Keratinocyte (primary cell): ENCODE data around the gene MLN. TPM values are rescaled to one million over a fixed set of nuclear protein-coding genes. Genes with fewer than 3 reads are reported as not detected.

Experiments used
- DNase-seq: peaks from one replicate; pipeline ENCODE4 v3.0.0-alpha.2; 2011; ENCODE audit warnings: low read depth, missing footprints, low spot score
- FAIRE-seq: peaks from 2 replicates; lab custom pipeline; 2011; peaks lifted over from hg19 to GRCh38; lab: Jason Lieb, UNC
- H2AFZ ChIP-seq: 2 replicates; pipeline ENCODE4 v1.6.0; 2012; ENCODE audit warnings: low read length, control low read depth, inconsistent platforms; ENCODE audit not compliant: control insufficient read depth
- H3K27ac ChIP-seq: 2 replicates; pipeline ENCODE4 v1.5.1; 2011; ENCODE audit warnings: low read length; ENCODE audit not compliant: control insufficient read depth, insufficient read depth
- H3K27me3 ChIP-seq: 3 replicates; pipeline ENCODE4 v1.6.0; 2011; ENCODE audit warnings: low read length; ENCODE audit not compliant: control insufficient read depth, insufficient read depth; ENCODE audit errors: extremely low read depth
- H3K36me3 ChIP-seq, 2 experiments: 2 replicates in 1 of 2; 3 replicates in 1 of 2; pipeline ENCODE4 v1.5.1; 2011; ENCODE audit warnings: low read length in 2 of 2, mild to moderate bottlenecking in 1 of 2; ENCODE audit not compliant: control insufficient read depth in 2 of 2, insufficient read depth in 2 of 2; ENCODE audit errors: extremely low read depth in 1 of 2
- H3K4me1 ChIP-seq: 3 replicates; pipeline ENCODE4 v1.5.1; 2011; ENCODE audit warnings: low read length; ENCODE audit not compliant: control insufficient read depth, insufficient read depth; ENCODE audit errors: extremely low read depth
- H3K4me2 ChIP-seq: 3 replicates; pipeline ENCODE4 v1.6.0; 2011; ENCODE audit warnings: low read depth, low read length; ENCODE audit not compliant: control insufficient read depth, insufficient read depth; ENCODE audit errors: extremely low read depth
- H3K4me3 ChIP-seq, 3 experiments: fragments of 200-600 bp in 1 of 3; sonication (generic) in 1 of 3; 2 replicates in 2 of 3; 3 replicates in 1 of 3; pipeline ENCODE4 v1.5.1; 2011 to 2016; ENCODE audit warnings: low read length in 3 of 3, mild to moderate bottlenecking in 3 of 3, control low read depth in 2 of 3, inconsistent platforms in 1 of 3, low read depth in 1 of 3, mixed read lengths in 1 of 3, mixed run types in 1 of 3, moderate library complexity in 1 of 3; ENCODE audit not compliant: control insufficient read depth in 2 of 3, insufficient read depth in 2 of 3; ENCODE audit errors: extremely low read depth in 1 of 3
- H3K79me2 ChIP-seq: 2 replicates; pipeline ENCODE4 v1.6.0; 2012; ENCODE audit warnings: low read length; ENCODE audit not compliant: control insufficient read depth, insufficient read depth
- H3K9ac ChIP-seq: 3 replicates; pipeline ENCODE4 v1.6.0; 2011; ENCODE audit warnings: low read length; ENCODE audit not compliant: control insufficient read depth, insufficient read depth; ENCODE audit errors: extremely low read depth
- H3K9me1 ChIP-seq: 3 replicates; pipeline ENCODE4 v1.6.0; 2011; ENCODE audit warnings: low read length; ENCODE audit not compliant: control insufficient read depth, insufficient read depth; ENCODE audit errors: extremely low read depth
- H3K9me3 ChIP-seq: 2 replicates; pipeline ENCODE4 v1.5.1; 2012; ENCODE audit warnings: low read depth, low read length; ENCODE audit not compliant: control insufficient read depth
- H4K20me1 ChIP-seq: 3 replicates; pipeline ENCODE4 v1.6.0; 2011; ENCODE audit warnings: low read length; ENCODE audit not compliant: control insufficient read depth, insufficient read depth; ENCODE audit errors: extremely low read depth
- CTCF ChIP-seq, 3 experiments: IDR thresholded peaks in 1 of 3; conservative IDR thresholded peaks in 1 of 3; optimal IDR thresholded peaks in 1 of 3; 2 replicates in 2 of 3; 3 replicates in 1 of 3; pipeline versions ENCODE3 to v1.5.1; 2011; ENCODE audit warnings: low read length in 3 of 3, mild to moderate bottlenecking in 3 of 3, moderate library complexity in 2 of 3, control low read depth in 1 of 3, inconsistent platforms in 1 of 3; ENCODE audit not compliant: insufficient read depth in 2 of 3; ENCODE audit errors: extremely low read depth in 1 of 3
- EZH2 ChIP-seq: IDR thresholded peaks from one replicate; pipeline ENCODE4 v1.6.1; 2012; ENCODE audit warnings: inconsistent platforms, mild to moderate bottlenecking, low read length, moderate library complexity
- dilution Hi-C: fragments of 300-500 bp; cut with MboI; formaldehyde crosslinking; loops from one replicate; pipeline ENCODE4 v1.7.0; 2020; ENCODE audit warnings: low sequenced_read_pairs; ENCODE audit not compliant: extremely low pct_ligation_motif_present
- polyA plus RNA-seq, 5 experiments: library from polyadenylated mRNA; depleted of rRNA in 3 of 5; stranded (reverse) in 3 of 5; stranded (forward) in 1 of 5; unstranded in 1 of 5; fragments of >200 nt; gene quantifications; 1 replicate in 1 of 5; 2 replicates in 3 of 5; 3 replicates in 1 of 5; pipeline versions ENCODE4 v1.2.1 to v1.2.3, GENCODE V29; 2011 to 2012; ENCODE audit warnings: missing spikeins in 2 of 5, low read depth in 1 of 5, low replicate concordance in 1 of 5

MLN gene
- polyA plus RNA-seq, 1 donor (not counting 4 experiments of a cell fraction or from before 2014, with no cell fraction given) = not detected

GRCh38 chr6:33851959-33852358 lies 48.2 kb upstream of the MLN start:
- no peak for DNase-seq
- Histone ChIP-seq H3K79me2 (no peaks in the 10 kb centered on the region), H3K4me2 (no peak overlapping the region), H3K9ac (no peak overlapping the region), H3K9me1 (no peaks in the 10 kb centered on the region), H4K20me1 (no peaks in the 10 kb centered on the region), H3K36me3 (no peaks in the 10 kb centered on the region), H3K4me3 (no peak overlapping the region), H2AFZ (no peak overlapping the region), H3K27ac (no peak overlapping the region), H3K4me1 (no peaks in the 10 kb centered on the region), H3K27me3 (peaks cover 34% of the 10 kb centered on the region), H3K9me3 (no peaks in the 10 kb centered on the region)
- FAIRE-seq = no peak
- peak; percentile 52 to 84 (median 79) for TF ChIP-seq CTCF (optimal IDR thresholded peaks at IDR 0.05 in 1 of 3, IDR thresholded peaks at IDR 0.05 in 1 of 3, conservative IDR thresholded peaks at IDR 0.05 in 1 of 3; ENCODE audit: extremely low read depth in 1 of 3, insufficient read depth in 2 of 3, low read length in 3 of 3)
- TF ChIP-seq EZH2 = no peak
- dilution Hi-C loops = no loop called here

- Histone ChIP-seq H2AFZ (no peak overlapping the region), H3K36me3 (no peaks in the 10 kb centered on the region), H3K9me1 (peaks cover 2% of the 10 kb centered on the region), H3K4me2 (no peak overlapping the region), H3K9me3 (no peaks in the 10 kb centered on the region), H3K27ac (no peak overlapping the region), H3K79me2 (no peaks in the 10 kb centered on the region), H3K4me3 (no peak overlapping the region), H3K27me3 (peaks cover 34% of the 10 kb centered on the region), H3K9ac (no peak overlapping the region), H4K20me1 (no peaks in the 10 kb centered on the region), H3K4me1 (peaks cover 6% of the 10 kb centered on the region)
- dilution Hi-C loops = no loop called here
- DNase-seq = no peak
- FAIRE-seq = no peak
- TF ChIP-seq EZH2 (no peak), CTCF (optimal IDR thresholded peaks at IDR 0.05 in 1 of 3, IDR thresholded peaks at IDR 0.05 in 1 of 3, conservative IDR thresholded peaks at IDR 0.05 in 1 of 3; ENCODE audit: extremely low read depth in 1 of 3, insufficient read depth in 2 of 3, low read length in 3 of 3) (no peak)
Measured at GRCh38 chr6:33850869-33851541, 47.2 kb upstream of the MLN start.
